HG03159 (cell line): ENCODE results near the gene CENPQ.
"Not testable (repeated sequence)": the region's sequence is repeated elsewhere in the genome, so short reads cannot be mapped to it uniquely, and the experiment has no call there.

Experiments used
- ATAC-seq: cut with Tn5 transposase; IDR thresholded peaks from one replicate; pipeline ENCODE4 v1.9.1; 2021; ENCODE audit warnings: mild to moderate bottlenecking, moderate library complexity; ENCODE audit not compliant: unreplicated experiment

CENPQ gene, protein sequence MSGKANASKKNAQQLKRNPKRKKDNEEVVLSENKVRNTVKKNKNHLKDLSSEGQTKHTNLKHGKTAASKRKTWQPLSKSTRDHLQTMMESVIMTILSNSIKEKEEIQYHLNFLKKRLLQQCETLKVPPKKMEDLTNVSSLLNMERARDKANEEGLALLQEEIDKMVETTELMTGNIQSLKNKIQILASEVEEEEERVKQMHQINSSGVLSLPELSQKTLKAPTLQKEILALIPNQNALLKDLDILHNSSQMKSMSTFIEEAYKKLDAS

DNA sequence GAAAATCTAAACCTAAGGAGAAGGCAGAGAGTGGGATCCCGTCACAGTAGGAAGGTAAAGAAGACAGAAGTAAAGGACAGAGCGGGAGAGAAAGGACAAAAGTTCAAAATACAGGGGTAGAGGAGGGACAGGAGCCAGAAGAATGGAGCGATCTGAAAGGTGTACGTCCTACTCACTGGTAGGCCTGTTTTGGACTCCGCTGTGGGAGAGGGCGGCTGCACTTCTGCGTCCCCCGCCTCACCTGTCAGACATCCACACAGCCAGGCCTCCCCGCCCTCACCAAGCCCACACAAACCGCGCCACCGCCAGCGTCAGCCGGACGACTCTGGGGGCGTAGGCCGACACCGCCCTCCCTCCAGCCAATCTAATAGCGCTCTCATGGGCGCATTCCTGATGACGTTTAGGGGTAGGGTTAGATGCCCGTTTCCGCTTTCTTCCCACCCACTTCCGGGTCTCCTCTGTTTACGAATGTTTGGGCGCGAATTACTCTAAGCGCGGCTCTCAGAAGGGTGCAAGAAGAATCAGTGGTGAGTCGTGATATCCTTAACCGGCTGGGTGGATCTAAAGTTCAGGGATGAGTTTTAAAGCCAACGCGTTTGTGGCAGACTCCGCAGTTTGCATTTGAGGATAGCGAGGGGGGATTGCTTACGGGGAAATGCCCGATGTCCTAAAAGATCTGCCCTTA lies at the start of gene CENPQ, which contains the start of gene MMUT:
Gene CENPQ (plus strand): TSS at position 444 of the 685 bp plus-strand sequence. CDS start 6,807 bp downstream, outside the sequence.
Gene MMUT (minus strand): TSS at position 327 of the 685 bp plus-strand sequence. CDS start 3,787 bp downstream, outside the sequence.
- ATAC-seq, result peak; percentile 98

DNA sequence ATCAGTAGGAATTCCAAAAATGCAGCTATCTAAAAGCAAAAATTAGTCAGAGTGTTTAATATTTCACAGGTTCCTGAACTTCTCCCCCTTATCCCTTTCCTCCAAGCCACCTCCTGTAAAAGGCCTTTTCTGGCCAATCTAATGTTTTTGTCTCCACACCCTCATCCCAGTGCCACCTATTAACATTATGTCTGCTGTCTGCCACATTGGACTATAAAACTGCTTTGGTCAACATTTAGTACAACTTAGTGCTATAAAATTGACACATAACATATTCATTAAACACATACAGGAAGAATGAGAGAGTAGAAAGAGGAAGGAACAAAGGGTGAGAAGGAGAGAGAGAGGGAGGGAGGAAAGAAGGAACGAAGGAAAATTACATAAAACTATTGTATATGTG lies 47.8 kb upstream of the CENPQ start:
- no peak for ATAC-seq

DNA sequence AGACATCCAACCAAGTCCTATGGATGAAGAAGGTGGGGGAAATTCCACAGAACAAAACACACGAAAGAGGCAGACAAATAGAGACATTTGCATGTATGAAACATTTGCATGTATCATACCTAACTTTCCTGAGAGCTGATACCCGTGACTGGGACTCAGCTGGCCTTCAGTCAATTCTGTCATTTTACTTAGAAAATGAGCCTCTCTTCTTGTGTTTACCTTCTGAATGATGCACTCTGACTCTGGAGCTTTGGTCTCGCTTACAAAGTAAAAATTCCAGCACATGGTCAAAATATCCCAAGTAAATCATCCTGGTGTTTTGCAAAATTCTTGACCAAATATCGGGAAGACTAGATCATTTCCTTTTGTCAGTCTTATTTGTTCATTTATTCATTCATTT lies 47.0 kb upstream of the CENPQ start:
- no peak for ATAC-seq

DNA sequence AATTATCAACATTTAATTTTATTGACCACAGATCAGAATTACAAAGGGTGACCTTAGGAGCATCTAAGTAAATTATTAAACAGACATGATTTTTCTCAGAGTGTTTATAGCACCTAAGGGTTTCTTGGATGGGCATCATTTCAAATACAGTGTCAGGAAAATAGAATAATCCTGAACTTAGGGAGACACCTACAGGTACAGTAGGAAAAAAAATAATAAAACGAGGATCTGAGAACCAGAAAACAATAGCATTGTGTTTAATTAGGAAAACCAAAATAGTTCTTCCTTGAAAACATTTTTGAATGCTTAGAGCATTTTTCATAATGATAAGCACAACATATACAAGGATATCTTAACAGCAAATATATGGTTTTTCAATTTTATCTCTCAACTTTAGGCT lies 39.4 kb upstream of the CENPQ start:
- no peak for ATAC-seq

DNA sequence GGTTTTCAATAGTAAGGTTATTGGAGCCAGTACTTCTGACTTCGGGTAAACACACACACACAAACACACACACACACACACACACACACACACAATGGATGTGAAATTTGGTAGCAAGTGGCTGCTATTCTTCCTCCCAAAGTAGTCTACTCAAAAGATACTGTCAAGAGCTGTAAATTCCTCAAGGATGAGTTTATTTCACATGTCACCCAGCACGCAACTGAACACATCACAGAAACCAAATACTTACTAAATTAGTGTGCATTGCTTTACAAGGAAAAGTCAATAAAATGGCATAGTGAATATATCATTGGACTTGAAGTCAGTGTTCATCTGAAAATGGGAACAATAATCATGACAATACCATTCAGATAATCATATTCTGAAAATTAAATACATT lies 33.0 kb upstream of the CENPQ start:
- ATAC-seq, result no peak

DNA sequence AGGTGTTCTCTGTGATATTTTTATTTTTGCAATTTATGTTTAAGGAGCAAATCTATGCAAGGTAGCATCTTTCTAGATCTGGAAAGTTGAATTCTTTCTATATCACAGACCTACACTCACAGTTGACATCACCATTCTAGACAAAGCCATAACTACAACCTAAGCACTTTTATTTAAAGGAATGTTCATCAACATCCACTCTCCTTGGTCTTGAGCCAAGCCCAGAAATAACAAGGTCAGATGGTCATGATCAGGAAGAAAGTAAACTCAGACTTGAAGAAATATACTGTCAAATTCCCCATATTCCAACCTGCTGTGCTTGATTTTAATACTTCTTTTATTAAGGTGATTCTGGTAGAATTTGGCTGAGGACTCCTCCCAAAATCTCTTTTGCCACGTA lies 32.3 kb upstream of the CENPQ start:
- no peak for ATAC-seq

DNA sequence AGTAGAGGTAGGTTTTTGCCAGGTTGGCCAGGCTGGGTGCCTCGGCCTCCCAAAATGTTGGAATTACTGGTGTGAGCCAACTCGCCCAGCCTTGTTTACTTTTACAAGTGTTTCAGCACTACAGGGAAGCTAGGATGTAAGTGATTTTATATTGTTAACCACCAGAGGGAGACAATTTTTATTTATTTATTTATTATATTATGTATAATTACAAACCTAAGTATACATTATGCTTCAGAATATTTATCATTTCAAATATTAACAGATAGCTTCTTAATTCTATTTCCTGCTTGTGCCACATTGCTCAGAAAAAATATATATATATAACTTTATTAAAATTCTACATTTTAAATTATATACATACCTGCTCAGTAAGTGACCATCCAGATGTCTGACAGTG lies 9.9 kb upstream of the CENPQ start:
- ATAC-seq, result no peak

DNA sequence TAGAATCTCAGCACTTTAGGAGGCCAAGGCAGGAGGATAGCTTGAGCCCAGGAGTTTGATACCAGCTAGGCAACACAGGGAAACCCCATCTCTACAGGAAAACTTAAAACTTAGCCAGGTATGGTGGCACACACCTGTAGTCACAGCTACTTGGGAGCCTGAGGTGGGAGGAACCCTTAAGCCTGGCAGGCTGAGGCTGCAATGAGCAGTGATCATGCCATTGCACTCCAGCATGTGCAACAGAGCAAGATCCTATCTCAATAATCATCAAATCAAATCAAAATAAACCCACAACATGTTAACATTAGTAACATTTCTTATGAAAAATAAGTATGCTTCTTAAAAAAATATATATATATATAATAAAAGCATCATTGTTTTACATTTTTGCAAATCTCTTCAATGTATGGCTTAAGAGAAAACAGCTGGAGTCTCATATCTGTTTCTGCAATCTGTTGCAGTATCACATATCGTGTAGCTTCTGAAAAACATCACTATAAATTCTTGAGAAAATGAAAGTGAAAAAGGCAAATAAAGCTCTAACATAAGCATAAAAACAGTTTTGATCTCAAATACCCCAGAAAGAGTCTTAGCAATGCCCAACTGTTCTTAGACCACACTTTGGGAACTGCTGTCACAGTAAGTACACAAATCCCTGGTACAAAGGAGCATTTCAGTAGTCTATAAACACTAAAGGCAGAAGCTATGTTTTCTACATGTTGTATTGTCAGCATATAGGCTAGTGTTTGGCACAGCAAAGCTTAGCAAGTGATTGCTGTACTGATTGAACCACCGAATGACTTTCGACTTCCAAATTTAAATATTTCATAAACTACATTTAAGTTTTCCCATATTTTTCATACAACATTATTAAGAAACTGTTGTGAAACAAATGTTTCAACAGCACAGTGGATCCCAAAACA lies 8.1 kb upstream of the CENPQ start:
- ATAC-seq, result peak; percentile 67

DNA sequence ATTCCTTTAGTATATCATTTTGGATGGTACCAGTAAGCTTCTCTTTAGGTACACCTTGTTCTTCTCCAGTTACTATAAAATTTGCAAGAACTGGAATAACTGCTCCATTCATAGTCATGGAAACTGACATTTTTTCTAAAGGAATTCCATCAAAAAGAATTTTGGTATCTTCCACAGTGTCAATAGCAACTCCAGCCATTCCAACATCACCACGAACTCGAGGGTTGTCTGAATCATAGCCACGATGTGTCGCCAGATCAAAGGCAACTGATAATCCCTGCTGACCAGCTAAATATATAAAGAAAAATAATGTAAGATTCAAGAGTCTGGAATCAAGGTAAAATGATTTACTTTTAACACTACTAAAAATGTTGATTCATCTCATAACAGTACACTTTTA lies 5.4 kb upstream of the CENPQ start:
- no peak for ATAC-seq

DNA sequence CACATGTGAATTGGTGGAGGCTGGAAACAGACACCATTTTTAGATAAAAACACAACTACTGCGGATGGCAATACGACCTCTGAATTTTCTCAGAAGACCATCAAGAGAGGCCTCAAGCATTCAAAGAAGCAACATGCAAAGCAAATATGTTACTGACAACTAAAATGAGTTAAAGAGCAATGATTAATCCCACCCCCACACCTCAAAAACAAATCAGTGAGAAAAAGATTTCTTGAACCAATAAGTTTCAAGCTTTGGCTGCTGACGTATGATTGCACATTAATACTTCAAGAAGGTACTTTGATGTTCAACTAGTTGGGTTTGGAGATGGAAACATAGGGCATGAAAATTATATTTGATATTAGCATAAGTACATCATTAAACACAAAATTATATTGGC lies 1.1 kb upstream of the CENPQ start:
- no peak for ATAC-seq

DNA sequence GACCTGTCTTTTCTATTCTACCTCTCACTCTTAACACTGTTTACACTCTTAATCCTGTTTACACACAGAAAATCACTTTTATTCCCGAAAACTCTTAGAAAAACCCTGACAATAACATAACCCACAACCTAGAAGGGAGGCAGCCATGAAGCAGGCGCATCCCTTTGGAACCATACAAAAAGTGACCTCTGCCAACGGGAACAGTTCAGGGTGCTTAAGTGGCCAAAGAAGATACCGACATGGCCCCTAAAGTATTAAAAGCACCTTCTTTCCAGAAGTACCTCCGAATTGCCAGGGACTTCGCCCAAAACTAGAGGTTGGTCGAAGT lies 607 bp upstream of the CENPQ start:
- ATAC-seq, result peak; percentile 12

DNA sequence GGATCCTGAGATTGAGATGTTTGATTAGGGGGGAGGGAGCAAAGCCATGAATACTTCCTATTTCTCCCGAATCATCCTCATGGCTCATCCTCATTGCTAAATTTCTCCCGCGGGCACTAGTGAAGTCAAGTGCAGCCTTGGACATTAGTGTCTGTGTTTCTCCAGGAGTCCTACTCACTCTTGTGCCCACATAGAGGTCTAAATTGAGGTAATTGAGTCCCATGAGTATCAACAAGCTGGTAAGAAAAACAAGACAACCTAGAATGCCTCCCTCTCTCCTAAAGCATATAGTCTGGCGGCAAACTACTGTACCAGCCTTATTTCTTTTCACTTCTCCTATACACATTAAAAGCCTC lies 420 bp downstream of the CENPQ start:
- ATAC-seq, result peak; percentile 5

DNA sequence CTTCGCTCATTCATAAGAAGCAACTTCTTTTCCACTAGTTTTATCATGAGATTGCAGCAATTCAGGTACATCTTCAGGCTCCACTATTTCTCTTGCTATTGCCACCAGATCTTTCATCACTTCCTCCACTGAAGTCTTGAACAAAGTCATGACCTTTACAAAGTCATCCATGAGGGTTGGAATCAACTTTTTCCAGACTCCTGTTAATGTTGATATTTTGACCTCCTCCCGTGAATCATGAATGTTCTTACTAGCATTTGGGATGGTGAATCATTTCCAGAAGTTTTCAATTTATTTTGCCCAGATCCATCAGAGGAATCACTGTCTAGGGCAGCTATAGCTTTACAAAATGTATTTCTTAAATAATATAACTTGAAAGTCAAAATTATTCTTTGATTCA lies 1.5 kb downstream of the CENPQ start:
- no peak for ATAC-seq

DNA sequence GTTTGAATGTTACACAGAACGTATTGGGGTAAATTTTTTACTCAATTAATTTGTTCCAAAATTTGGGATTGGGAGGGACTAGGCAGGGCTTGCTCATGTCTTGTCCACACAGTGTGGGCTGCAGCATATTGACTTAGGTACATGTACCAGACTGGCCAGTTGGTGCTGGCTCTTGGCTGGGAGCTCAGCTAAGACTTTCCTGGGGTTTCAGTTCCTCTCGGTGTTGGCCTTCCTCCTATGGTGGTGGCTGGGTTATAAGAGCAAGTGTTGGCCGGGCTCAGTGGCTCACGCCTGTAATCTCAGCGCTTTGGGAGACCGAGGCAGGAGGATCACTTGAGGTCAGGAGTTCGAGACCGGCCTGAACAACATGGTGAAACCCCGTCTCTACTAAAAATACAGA lies 4.9 kb downstream of the CENPQ start:
- ATAC-seq, result no peak

DNA sequence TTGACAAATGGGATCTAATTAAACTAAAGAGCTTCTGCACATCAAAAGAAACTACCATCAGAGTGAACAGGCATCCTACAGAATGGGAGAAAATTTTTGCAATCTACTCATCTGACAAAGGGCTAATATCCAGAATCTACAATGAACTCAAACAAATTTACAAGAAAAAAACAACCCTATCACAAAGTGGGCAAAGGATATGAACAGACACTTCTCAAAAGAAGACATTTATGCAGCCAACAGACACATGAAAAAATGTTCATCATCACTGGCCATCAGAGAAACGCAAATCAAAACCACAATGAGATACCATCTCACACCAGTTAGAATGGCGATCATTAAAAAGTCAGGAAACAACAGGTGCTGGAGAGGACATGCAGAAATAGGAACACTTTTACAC lies 13.4 kb downstream of the CENPQ start:
- not testable (repeated sequence) for ATAC-seq

DNA sequence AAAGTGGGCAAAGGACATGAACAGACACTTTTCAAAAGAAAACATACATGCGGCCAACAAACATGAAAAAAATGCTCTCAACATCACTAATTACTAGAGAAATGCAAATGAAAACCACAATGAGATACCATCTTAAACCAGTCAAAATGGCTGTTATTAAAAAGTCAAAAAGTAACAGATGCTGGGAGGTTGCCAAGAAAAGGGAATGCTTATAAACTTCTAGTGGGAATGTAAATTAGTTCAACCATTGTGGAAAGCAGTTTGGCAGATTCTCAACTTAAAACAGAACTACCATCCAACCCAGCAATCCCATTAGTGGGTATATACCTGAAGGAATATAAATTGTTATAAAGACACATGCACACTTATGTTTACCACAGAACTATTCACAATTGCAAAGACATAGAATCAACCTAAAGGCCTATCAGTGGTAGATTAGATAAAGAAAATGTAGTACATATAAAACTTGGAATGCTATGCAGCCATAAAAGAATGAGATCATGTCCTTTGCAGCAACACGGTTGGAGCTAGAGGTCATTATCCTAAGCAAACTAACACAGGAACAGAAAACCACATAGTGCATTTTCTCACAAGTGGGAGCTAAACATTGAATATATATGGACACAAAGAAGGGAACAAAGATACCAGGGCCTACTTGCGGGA lies 16.3 kb downstream of the CENPQ start:
- ATAC-seq, result no peak

DNA sequence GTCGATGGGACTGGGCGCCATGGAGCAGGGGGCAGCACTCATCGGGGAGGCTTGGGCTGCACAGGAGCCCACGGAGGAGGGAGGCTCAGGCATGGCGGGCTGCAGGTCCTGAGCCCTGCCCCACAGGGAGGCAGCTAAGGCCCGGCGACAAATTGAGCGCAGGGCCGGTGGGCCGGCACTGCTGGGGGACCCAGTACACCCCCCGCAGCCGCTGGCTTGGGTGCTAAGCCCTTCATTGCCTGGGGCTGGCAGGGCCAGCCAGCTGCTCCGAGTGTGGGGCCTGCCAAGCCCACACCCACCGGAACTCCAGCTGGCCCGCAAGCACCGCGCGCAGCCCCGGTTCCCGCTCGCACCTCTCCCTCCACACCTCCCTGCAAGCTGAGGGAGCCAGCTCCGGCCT lies 18.7 kb downstream of the CENPQ start:
- not testable (repeated sequence) for ATAC-seq

DNA sequence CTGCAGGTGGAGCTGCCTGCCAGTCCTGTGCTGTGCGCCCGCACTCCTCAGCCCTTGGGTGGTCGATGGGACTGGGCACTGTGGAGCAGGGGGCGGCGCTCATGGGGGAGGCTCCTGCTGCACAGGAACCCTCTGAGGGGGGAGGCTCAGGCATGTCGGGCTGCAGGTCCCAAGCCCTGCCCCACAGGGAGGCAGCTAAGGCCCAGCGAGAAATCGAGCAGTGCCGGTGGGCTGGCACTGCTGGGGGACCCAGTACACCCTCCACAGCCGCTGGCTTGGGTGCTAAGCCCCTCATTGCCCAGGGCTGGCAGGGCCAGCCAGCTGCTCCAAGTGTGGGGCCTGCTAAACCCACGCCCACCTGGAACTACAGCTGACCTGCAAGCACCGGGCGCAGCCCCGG lies 20.2 kb downstream of the CENPQ start:
- ATAC-seq, result not testable (repeated sequence)

DNA sequence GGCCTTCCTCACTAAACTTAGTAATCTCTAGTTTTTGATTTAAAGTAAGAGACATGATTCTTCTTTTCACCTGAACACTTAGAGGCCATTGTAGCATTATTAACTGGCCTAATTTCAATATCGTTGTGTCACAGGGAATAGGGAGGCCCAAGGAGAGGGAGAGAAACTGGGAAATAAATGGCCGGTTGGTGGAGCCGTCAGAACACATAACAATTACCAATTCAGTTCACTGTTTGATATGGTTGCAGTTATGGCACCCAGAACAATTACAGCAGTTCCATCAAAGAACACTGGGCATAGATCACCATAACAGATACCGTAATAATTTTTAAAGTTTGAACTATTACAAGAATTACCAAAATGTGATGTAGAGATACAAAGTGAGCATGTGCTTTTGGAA lies 27.5 kb downstream of the CENPQ start:
- no peak for ATAC-seq

DNA sequence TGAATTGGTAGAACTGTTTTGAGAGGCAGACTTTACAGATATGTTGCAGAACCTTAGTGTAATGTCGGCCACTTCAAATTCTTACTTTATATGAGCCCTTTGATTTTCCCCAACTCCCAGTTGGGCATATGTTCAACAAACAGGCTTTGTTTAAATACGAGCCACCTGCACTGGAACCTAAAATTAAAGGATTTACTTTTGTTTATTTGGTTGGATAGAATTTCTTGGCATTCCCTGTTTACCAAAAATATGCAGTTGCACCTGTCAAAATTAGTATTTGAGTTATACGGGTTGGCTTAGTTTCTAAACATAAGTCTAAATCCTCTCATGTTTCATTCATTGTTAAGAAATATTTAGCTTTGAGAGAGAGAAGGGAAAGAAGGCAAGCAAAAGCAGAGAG lies 34.1 kb downstream of the CENPQ start:
- ATAC-seq, result no peak

DNA sequence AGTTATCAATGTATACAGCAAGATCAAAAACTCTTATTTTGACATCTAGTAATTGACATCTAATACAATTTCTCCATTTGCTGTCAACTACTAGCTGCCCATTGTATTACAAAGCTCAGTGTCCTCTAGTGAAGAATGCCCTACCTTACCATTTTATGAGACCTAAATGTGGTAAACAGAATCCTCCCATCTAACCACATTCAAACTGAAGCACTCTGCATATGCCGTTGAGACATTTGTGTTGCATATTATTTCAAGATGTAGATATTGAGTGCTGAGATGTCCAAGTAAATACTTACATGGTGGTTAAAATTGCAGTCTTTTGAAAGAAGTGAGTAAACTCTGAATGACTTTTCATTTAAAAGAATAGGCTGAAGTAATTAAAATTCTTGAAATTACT lies 36.0 kb downstream of the CENPQ start:
- no peak for ATAC-seq
